ENCODE results near the gene KCNJ15. TPM values are rescaled to one million over a fixed set of nuclear protein-coding genes. Genes with fewer than 3 reads are reported as not detected.
A peak's percentile ranks its signal among the peaks of the same experiment; 100 is the strongest.

KCNJ15 gene
- total and polyA plus RNA-seq, 2 experiments from 2014 or later, result 1.2 to 2.1 TPM

DNA sequence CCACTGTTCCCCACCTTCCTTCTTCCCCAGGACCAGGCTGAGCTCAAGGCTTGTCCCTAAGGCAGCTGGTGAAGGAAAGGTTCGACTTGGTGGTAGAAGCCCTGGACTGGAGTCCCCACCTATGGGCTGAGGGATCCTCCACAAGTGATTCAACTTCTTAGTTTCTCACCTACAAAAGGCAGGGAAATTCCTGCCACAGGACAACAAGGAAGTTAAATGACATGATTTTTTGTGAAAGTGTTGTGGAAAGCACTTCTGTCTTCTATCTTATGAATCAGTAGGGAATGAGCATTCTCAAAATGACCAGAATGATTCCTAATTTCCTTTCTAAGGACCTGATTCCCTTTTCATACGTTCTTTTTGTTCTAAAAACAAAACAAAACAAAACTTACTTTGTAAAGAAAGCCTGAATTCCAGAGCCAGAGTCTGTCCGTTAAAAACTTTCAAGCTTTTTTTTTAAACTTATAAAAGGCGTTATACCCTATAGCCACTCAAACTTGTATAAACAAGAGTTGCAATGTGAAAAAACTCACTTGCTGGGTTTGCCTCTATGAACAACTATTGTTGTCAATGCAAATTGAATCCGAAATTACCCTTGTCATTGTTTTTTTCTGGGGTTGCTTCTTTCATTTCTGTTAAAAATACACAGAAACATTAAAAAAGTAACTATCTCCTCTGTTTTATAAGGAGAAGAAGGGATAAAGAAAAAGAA lies 12.2 kb downstream of the KCNJ15 start:
- no peak overlapping the region for H3K4me2 ChIP-seq (ENCODE audit: unreplicated experiment)
- H3K36me3 ChIP-seq (ENCODE audit: low read depth), result no peaks in the 10 kb centered on the region
- H3K9me3 ChIP-seq (ENCODE audit: low read depth), result no peaks in the 10 kb centered on the region
- DNase-seq, result no peak
- peak overlapping the region; percentile 72 for H3K27ac ChIP-seq
- no peaks in the 10 kb centered on the region for H3K27me3 ChIP-seq (replicated peaks; ENCODE audit: insufficient read depth)
- no peaks in the 10 kb centered on the region for H3K9me2 ChIP-seq (ENCODE audit: insufficient read depth)
- peaks cover 49% of the 10 kb centered on the region for H3F3A ChIP-seq (ENCODE audit: insufficient read depth)
- no peak overlapping the region for H3K4me3 ChIP-seq
- no peaks in the 10 kb centered on the region for H4K20me1 ChIP-seq (ENCODE audit: insufficient read depth)
- H3K79me2 ChIP-seq (ENCODE audit: insufficient read depth), result no peaks in the 10 kb centered on the region
- H3K4me1 ChIP-seq (ENCODE audit: insufficient read depth), result peaks cover 44% of the 10 kb centered on the region
- in situ Hi-C loops (cut with MboI), result no loop called here
- H2AFZ ChIP-seq, result no peak overlapping the region
- 0 out of 2 replicates have a peak overlapping the region, but pooled peaks have one; percentile 0 for H3K9ac ChIP-seq
- 72 to 76% methylated on average over 5 of the region's 5 CpGs for WGBS, 2 experiments (ENCODE audit: low coverage in 1 of 2, low lambda C conversion rate in 2 of 2, missing lambda C conversion rate in 2 of 2)
- TF ChIP-seq EZH2phosphoT487 (IDR thresholded peaks at IDR 0.05; ENCODE audit: insufficient read depth, low read depth) (no peak), EZH2 (IDR thresholded peaks at IDR 0.05; ENCODE audit: insufficient read depth, poor library complexity, severe bottlenecking) (no peak)

DNA sequence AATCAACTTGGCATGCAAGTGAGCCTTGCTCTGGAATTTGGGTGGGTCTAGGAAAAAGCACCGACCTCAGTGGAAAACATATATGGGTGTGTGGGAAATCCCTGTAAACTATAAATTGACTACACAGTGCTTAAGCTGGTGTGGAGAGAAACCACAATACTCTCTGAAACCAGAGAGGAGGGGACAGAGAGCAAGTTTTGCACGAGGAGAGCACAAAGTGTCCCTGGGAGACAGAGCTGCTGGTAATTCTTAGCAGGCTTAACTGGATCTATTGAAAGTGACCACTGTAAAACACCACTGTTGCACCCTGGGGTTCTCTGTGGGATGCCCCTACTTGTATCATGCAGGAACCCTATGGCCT lies 12.8 kb downstream of the KCNJ15 start:
- no peak for DNase-seq
- Histone ChIP-seq H3K9me3 (ENCODE audit: low read depth) (no peaks in the 10 kb centered on the region), H3K36me3 (ENCODE audit: low read depth) (no peaks in the 10 kb centered on the region), H3K27me3 (replicated peaks; ENCODE audit: insufficient read depth) (no peaks in the 10 kb centered on the region), H3K9ac (no peak overlapping the region), H3K4me1 (ENCODE audit: insufficient read depth) (peaks cover 38% of the 10 kb centered on the region), H4K20me1 (ENCODE audit: insufficient read depth) (no peaks in the 10 kb centered on the region), H3K27ac (no peak overlapping the region), H3K9me2 (ENCODE audit: insufficient read depth) (no peaks in the 10 kb centered on the region), H3K4me2 (ENCODE audit: unreplicated experiment) (no peak overlapping the region), H3K4me3 (no peak overlapping the region), H2AFZ (no peak overlapping the region), H3F3A (ENCODE audit: insufficient read depth) (peaks cover 44% of the 10 kb centered on the region), H3K79me2 (ENCODE audit: insufficient read depth) (no peaks in the 10 kb centered on the region)
- in situ Hi-C loops (cut with MboI), result no loop called here
- WGBS, 2 experiments (ENCODE audit: low coverage in 1 of 2, low lambda C conversion rate in 2 of 2, missing lambda C conversion rate in 2 of 2), result 21 to 23% methylated on average over 2 of the region's 2 CpGs
- TF ChIP-seq EZH2 (IDR thresholded peaks at IDR 0.05; ENCODE audit: insufficient read depth, poor library complexity, severe bottlenecking) (no peak), EZH2phosphoT487 (IDR thresholded peaks at IDR 0.05; ENCODE audit: insufficient read depth, low read depth) (no peak)

DNA sequence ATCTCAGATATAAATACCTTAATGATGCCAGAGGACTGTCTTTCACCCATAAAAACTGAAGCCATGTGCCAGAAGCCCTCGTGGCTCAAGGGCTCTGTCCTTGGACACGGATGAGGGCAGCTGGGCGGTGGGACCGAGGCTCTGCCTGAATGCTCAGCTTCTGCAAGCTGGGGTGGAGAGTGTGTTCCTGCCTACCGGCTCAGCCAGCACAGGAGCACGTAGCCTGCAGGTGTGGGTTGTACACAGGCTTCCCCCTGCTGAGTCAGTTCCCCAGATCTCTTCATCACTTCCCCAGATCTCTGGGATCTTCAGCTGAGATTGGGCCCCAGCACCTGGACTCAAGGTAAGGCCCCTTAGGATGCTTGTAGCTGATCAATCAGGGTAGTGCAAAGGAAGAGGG lies 15.4 kb downstream of the KCNJ15 start:
- Histone ChIP-seq H3K27ac (no peak overlapping the region), H3K79me2 (ENCODE audit: insufficient read depth) (no peaks in the 10 kb centered on the region), H3F3A (ENCODE audit: insufficient read depth) (peaks cover 27% of the 10 kb centered on the region), H3K9me3 (ENCODE audit: low read depth) (no peaks in the 10 kb centered on the region), H3K4me3 (no peak overlapping the region), H3K36me3 (ENCODE audit: low read depth) (no peaks in the 10 kb centered on the region), H2AFZ (no peak overlapping the region), H3K9ac (no peak overlapping the region), H3K27me3 (replicated peaks; ENCODE audit: insufficient read depth) (no peaks in the 10 kb centered on the region), H3K9me2 (ENCODE audit: insufficient read depth) (no peaks in the 10 kb centered on the region), H3K4me1 (ENCODE audit: insufficient read depth) (peaks cover 30% of the 10 kb centered on the region), H3K4me2 (ENCODE audit: unreplicated experiment) (no peak overlapping the region), H4K20me1 (ENCODE audit: insufficient read depth) (no peaks in the 10 kb centered on the region)
- in situ Hi-C loops (cut with MboI), result no loop called here
- no peak for DNase-seq
- 60 to 66% methylated on average over 6 of the region's 6 CpGs for WGBS, 2 experiments (ENCODE audit: low coverage in 1 of 2, low lambda C conversion rate in 2 of 2, missing lambda C conversion rate in 2 of 2)
- TF ChIP-seq EZH2 (IDR thresholded peaks at IDR 0.05; ENCODE audit: insufficient read depth, poor library complexity, severe bottlenecking) (no peak), EZH2phosphoT487 (IDR thresholded peaks at IDR 0.05; ENCODE audit: insufficient read depth, low read depth) (no peak)

DNA sequence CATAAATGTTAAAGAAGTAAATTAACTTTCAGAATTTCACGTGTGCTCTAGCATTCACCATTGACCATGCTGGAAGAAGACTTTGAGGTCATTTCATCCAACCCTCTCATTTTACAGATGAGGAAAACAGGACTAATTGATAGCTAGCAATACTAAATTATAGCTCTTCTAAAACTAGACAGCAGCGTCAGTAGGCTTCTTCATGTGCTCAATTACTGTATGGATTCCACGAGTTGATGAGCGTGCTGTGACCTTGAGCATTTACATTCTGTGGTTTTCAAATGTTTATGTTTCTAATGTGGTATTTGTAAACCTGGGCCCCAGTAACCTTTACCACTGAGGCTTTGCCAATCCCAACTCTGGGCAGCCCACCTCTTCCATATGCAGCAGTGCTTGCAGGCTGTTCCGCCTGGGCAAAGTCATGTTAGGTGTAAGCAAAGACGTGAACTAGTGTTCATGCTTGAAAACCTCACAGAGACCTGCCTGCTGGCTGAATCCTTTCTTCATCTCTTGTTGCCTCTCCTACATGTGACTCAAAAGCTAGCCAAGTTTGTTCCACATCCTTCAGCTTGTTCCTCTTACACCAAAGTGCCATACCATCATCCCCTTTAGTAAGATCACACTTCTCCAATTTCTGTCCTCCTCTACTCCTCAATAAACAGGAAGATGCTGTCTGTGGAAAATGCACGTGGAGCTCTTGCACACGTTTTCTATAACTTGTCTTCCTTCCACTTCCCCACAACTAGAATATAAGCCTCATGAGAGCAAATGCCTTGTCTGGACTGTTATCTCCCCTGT lies 17.2 kb downstream of the KCNJ15 start:
- 91 to 95% methylated on average over 8 of the region's 8 CpGs for WGBS, 2 experiments (ENCODE audit: low coverage in 1 of 2, low lambda C conversion rate in 2 of 2, missing lambda C conversion rate in 2 of 2)
- H3K36me3 ChIP-seq (ENCODE audit: low read depth), result no peaks in the 10 kb centered on the region
- no peak overlapping the region for H2AFZ ChIP-seq
- in situ Hi-C loops (cut with MboI), result no loop called here
- H3K9me2 ChIP-seq (ENCODE audit: insufficient read depth), result no peaks in the 10 kb centered on the region
- no peak overlapping the region for H3K4me3 ChIP-seq
- peaks cover 27% of the 10 kb centered on the region for H3F3A ChIP-seq (ENCODE audit: insufficient read depth)
- peaks cover 23% of the 10 kb centered on the region for H3K4me1 ChIP-seq (ENCODE audit: insufficient read depth)
- no peaks in the 10 kb centered on the region for H3K9me3 ChIP-seq (ENCODE audit: low read depth)
- no peak overlapping the region for H3K27ac ChIP-seq
- TF ChIP-seq EZH2phosphoT487 (IDR thresholded peaks at IDR 0.05; ENCODE audit: insufficient read depth, low read depth) (no peak), EZH2 (IDR thresholded peaks at IDR 0.05; ENCODE audit: insufficient read depth, poor library complexity, severe bottlenecking) (no peak)
- no peaks in the 10 kb centered on the region for H4K20me1 ChIP-seq (ENCODE audit: insufficient read depth)
- DNase-seq, result no peak
- no peak overlapping the region for H3K9ac ChIP-seq
- no peak overlapping the region for H3K4me2 ChIP-seq (ENCODE audit: unreplicated experiment)
- H3K27me3 ChIP-seq (replicated peaks; ENCODE audit: insufficient read depth), result no peaks in the 10 kb centered on the region
- H3K79me2 ChIP-seq (ENCODE audit: insufficient read depth), result no peaks in the 10 kb centered on the region
